Keratinocyte (primary cell): ENCODE results near the gene ZZZ3. TPM values are rescaled to one million over a fixed set of nuclear protein-coding genes. Genes with fewer than 3 reads are reported as not detected.

Experiments
- DNase-seq: peaks from one replicate; pipeline ENCODE4 v3.0.0-alpha.2; 2011; ENCODE audit warnings: low read depth, missing footprints, low spot score
- FAIRE-seq: peaks from 2 replicates; lab custom pipeline; 2011; peaks lifted over from hg19 to GRCh38; lab: Jason Lieb, UNC
- H2AFZ ChIP-seq: 2 replicates; pipeline ENCODE4 v1.6.0; 2012; ENCODE audit warnings: low read length, control low read depth, inconsistent platforms; ENCODE audit not compliant: control insufficient read depth
- H3K27ac ChIP-seq: 2 replicates; pipeline ENCODE4 v1.5.1; 2011; ENCODE audit warnings: low read length; ENCODE audit not compliant: control insufficient read depth, insufficient read depth
- H3K27me3 ChIP-seq: 3 replicates; pipeline ENCODE4 v1.6.0; 2011; ENCODE audit warnings: low read length; ENCODE audit not compliant: control insufficient read depth, insufficient read depth; ENCODE audit errors: extremely low read depth
- H3K36me3 ChIP-seq, 2 experiments: 2 replicates in 1 of 2; 3 replicates in 1 of 2; pipeline ENCODE4 v1.5.1; 2011; ENCODE audit warnings: low read length in 2 of 2, mild to moderate bottlenecking in 1 of 2; ENCODE audit not compliant: control insufficient read depth in 2 of 2, insufficient read depth in 2 of 2; ENCODE audit errors: extremely low read depth in 1 of 2
- H3K4me1 ChIP-seq: 3 replicates; pipeline ENCODE4 v1.5.1; 2011; ENCODE audit warnings: low read length; ENCODE audit not compliant: control insufficient read depth, insufficient read depth; ENCODE audit errors: extremely low read depth
- H3K4me2 ChIP-seq: 3 replicates; pipeline ENCODE4 v1.6.0; 2011; ENCODE audit warnings: low read depth, low read length; ENCODE audit not compliant: control insufficient read depth, insufficient read depth; ENCODE audit errors: extremely low read depth
- H3K4me3 ChIP-seq, 3 experiments: fragments of 200-600 bp in 1 of 3; sonication (generic) in 1 of 3; 2 replicates in 2 of 3; 3 replicates in 1 of 3; pipeline ENCODE4 v1.5.1; 2011 to 2016; ENCODE audit warnings: low read length in 3 of 3, mild to moderate bottlenecking in 3 of 3, control low read depth in 2 of 3, inconsistent platforms in 1 of 3, low read depth in 1 of 3, mixed read lengths in 1 of 3, mixed run types in 1 of 3, moderate library complexity in 1 of 3; ENCODE audit not compliant: control insufficient read depth in 2 of 3, insufficient read depth in 2 of 3; ENCODE audit errors: extremely low read depth in 1 of 3
- H3K79me2 ChIP-seq: 2 replicates; pipeline ENCODE4 v1.6.0; 2012; ENCODE audit warnings: low read length; ENCODE audit not compliant: control insufficient read depth, insufficient read depth
- H3K9ac ChIP-seq: 3 replicates; pipeline ENCODE4 v1.6.0; 2011; ENCODE audit warnings: low read length; ENCODE audit not compliant: control insufficient read depth, insufficient read depth; ENCODE audit errors: extremely low read depth
- H3K9me1 ChIP-seq: 3 replicates; pipeline ENCODE4 v1.6.0; 2011; ENCODE audit warnings: low read length; ENCODE audit not compliant: control insufficient read depth, insufficient read depth; ENCODE audit errors: extremely low read depth
- H3K9me3 ChIP-seq: 2 replicates; pipeline ENCODE4 v1.5.1; 2012; ENCODE audit warnings: low read depth, low read length; ENCODE audit not compliant: control insufficient read depth
- H4K20me1 ChIP-seq: 3 replicates; pipeline ENCODE4 v1.6.0; 2011; ENCODE audit warnings: low read length; ENCODE audit not compliant: control insufficient read depth, insufficient read depth; ENCODE audit errors: extremely low read depth
- EZH2 ChIP-seq: IDR thresholded peaks from one replicate; pipeline ENCODE4 v1.6.1; 2012; ENCODE audit warnings: inconsistent platforms, mild to moderate bottlenecking, low read length, moderate library complexity
- dilution Hi-C: fragments of 300-500 bp; cut with MboI; formaldehyde crosslinking; loops from one replicate; pipeline ENCODE4 v1.7.0; 2020; ENCODE audit warnings: low sequenced_read_pairs; ENCODE audit not compliant: extremely low pct_ligation_motif_present
- polyA minus RNA-seq, 3 experiments: library from RNA; depleted of rRNA, polyadenylated mRNA; stranded (reverse); fragments of >200 nt; gene quantifications; 1 replicate in 1 of 3; 2 replicates in 1 of 3; 3 replicates in 1 of 3; pipeline ENCODE4 v1.2.3, GENCODE V29; 2011
- polyA plus RNA-seq, 5 experiments: library from polyadenylated mRNA; depleted of rRNA in 3 of 5; stranded (reverse) in 3 of 5; stranded (forward) in 1 of 5; unstranded in 1 of 5; fragments of >200 nt; gene quantifications; 1 replicate in 1 of 5; 2 replicates in 3 of 5; 3 replicates in 1 of 5; pipeline versions ENCODE4 v1.2.1 to v1.2.3, GENCODE V29; 2011 to 2012; ENCODE audit warnings: missing spikeins in 2 of 5, low read depth in 1 of 5, low replicate concordance in 1 of 5
- TF ChIP-seq, protein P1 (sequence below), 3 experiments: IDR thresholded peaks in 1 of 3; conservative IDR thresholded peaks in 1 of 3; optimal IDR thresholded peaks in 1 of 3; 2 replicates in 2 of 3; 3 replicates in 1 of 3; pipeline versions ENCODE3 to v1.5.1; 2011; ENCODE audit warnings: low read length in 3 of 3, mild to moderate bottlenecking in 3 of 3, moderate library complexity in 2 of 3, control low read depth in 1 of 3, inconsistent platforms in 1 of 3; ENCODE audit not compliant: insufficient read depth in 2 of 3; ENCODE audit errors: extremely low read depth in 1 of 3

ZZZ3 gene
- 19.0 to 30.6 TPM (median 21.3 TPM) in 3 replicates for polyA plus RNA-seq
- polyA plus RNA-seq (2011; ENCODE audit: low read depth), result 35.5 TPM
- 13.2 and 25.2 TPM in 2 replicates for polyA plus RNA-seq (2011; cell fraction: cytosol; rRNA removed)
- 24.3 and 30.0 TPM in 2 replicates for polyA plus RNA-seq (2011; cell fraction: nucleus; rRNA removed)
- 15.5 and 21.7 TPM in 2 replicates for polyA plus RNA-seq (2012; ENCODE audit: low replicate concordance)
- 7.7 to 53.2 TPM (median 20.2 TPM) in 3 replicates for polyA minus RNA-seq
- 33.0 TPM for polyA minus RNA-seq (2011; cell fraction: cytosol; rRNA and poly(A)+ RNA removed)
- 37.9 and 82.5 TPM in 2 replicates for polyA minus RNA-seq (2011; cell fraction: nucleus; rRNA and poly(A)+ RNA removed)

DNA sequence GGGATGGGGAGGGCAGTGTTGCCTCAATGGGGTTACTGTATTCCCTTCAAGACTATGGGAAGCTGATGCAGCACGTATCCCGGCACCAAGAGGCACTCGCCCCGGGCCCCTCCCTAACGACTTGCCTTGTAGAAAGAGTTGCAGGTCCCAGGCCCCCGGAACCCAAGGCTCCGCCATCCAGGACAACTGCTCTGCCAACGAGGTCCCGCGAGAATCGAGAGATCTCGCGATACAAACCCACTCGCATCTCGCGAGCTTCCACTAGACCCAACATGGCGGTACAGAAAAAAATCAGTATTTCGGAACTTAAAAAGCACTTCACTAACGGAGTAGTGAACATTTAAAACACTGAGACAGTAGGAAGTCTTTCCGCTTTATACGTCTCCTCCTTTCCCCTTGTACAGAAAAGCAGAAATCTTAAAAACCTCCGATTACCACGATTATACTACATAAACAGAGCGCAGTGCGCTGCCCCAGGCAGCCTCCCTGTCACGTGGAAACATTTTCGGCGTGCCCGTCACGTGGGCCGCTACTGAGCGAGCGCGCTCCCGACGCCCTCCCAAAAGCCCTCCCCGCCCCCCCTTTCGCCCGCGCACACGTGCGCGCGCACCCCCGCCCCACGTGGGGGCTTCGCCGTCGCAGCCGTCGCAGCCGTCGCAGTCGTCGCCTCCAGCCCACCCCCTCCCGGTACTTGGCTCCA lies at the start of gene ZZZ3:
ZZZ3 (minus strand) TSS at position 199 of the 700 bp plus-strand sequence. CDS start 49,304 bp downstream, outside the sequence.
- Histone ChIP-seq H3K36me3 (no peaks in the 10 kb centered on the region), H4K20me1 (peaks cover 4% of the 10 kb centered on the region), H3K4me3 (peak within 1 kb of the TSS; percentile 69 to 99 (median 96)), H3K9me3 (no peaks in the 10 kb centered on the region), H3K4me1 (peaks cover 20% of the 10 kb centered on the region), H3K27ac (peak within 1 kb of the TSS; percentile 96), H2AFZ (peak within 1 kb of the TSS; percentile 87), H3K4me2 (peak within 1 kb of the TSS; percentile 91), H3K27me3 (no peaks in the 10 kb centered on the region), H3K79me2 (peaks cover 48% of the 10 kb centered on the region), H3K9ac (peak within 1 kb of the TSS; percentile 91), H3K9me1 (no peaks in the 10 kb centered on the region)
- dilution Hi-C loops, result no loop called here
- DNase-seq, result peak; percentile 79
- TF ChIP-seq, protein P1, sequence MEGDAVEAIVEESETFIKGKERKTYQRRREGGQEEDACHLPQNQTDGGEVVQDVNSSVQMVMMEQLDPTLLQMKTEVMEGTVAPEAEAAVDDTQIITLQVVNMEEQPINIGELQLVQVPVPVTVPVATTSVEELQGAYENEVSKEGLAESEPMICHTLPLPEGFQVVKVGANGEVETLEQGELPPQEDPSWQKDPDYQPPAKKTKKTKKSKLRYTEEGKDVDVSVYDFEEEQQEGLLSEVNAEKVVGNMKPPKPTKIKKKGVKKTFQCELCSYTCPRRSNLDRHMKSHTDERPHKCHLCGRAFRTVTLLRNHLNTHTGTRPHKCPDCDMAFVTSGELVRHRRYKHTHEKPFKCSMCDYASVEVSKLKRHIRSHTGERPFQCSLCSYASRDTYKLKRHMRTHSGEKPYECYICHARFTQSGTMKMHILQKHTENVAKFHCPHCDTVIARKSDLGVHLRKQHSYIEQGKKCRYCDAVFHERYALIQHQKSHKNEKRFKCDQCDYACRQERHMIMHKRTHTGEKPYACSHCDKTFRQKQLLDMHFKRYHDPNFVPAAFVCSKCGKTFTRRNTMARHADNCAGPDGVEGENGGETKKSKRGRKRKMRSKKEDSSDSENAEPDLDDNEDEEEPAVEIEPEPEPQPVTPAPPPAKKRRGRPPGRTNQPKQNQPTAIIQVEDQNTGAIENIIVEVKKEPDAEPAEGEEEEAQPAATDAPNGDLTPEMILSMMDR (optimal IDR thresholded peaks at IDR 0.05 in 1 of 3, IDR thresholded peaks at IDR 0.05 in 1 of 3, conservative IDR thresholded peaks at IDR 0.05 in 1 of 3; ENCODE audit: extremely low read depth in 1 of 3, insufficient read depth in 2 of 3, low read length in 3 of 3), result peak in 2 of 3 experiments; percentile 4 to 8
- no peak for TF ChIP-seq EZH2
- peak; percentile 26 for FAIRE-seq

DNA sequence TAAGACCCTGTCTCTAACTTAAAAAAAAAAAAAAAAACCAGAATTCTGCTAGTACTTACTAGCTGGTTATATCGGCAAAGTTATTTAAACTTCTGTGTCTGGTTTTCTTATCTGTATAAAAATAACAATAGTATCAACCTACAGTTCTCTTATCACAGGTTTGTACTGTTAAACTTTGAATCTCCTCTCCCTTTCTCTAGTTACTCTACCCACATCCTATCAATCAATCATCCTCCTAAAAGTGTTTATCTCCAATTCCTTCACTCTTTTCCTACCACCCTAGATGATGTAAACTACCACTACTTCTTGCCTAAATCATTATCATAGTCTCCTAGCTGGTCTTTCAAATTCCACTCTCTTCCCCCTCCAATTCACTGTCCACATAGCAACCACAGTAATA lies 49.6 kb upstream of the ZZZ3 start:
- dilution Hi-C loops, result no loop called here
- TF ChIP-seq EZH2, result no peak
- TF ChIP-seq, protein P1 (optimal IDR thresholded peaks at IDR 0.05 in 1 of 3, IDR thresholded peaks at IDR 0.05 in 1 of 3, conservative IDR thresholded peaks at IDR 0.05 in 1 of 3; ENCODE audit: extremely low read depth in 1 of 3, insufficient read depth in 2 of 3, low read length in 3 of 3), result no peak
- H3K27me3 ChIP-seq, result no peaks in the 10 kb centered on the region
- H3K27ac ChIP-seq, result no peak overlapping the region
- H4K20me1 ChIP-seq, result no peaks in the 10 kb centered on the region
- H3K4me2 ChIP-seq, result no peak overlapping the region
- H3K9me3 ChIP-seq, result no peaks in the 10 kb centered on the region
- peaks cover 0 to 3% of the 10 kb centered on the region in 2 experiments for H3K36me3 ChIP-seq
- FAIRE-seq (no peak), DNase-seq (no peak)
- no peaks in the 10 kb centered on the region for H3K4me1 ChIP-seq
- H3K79me2 ChIP-seq, result no peaks in the 10 kb centered on the region
- H2AFZ ChIP-seq, result no peak overlapping the region
- no peaks in the 10 kb centered on the region for H3K9me1 ChIP-seq
- H3K9ac ChIP-seq, result no peak overlapping the region
- no peak overlapping the region for H3K4me3 ChIP-seq
